HFFc6 (cell line): ENCODE data around the gene CELF5. TPM values are rescaled to one million over a fixed set of nuclear protein-coding genes. Genes with fewer than 3 reads are reported as not detected.

ENCODE experiments used
- DNase-seq: peaks from one replicate; pipeline ENCODE4 v3.0.0-alpha.2; 2018
- H3K27ac Mint-ChIP-seq: 2 replicates; pipeline ENCODE4 v1.8.0; 2020; ENCODE audit warnings: mild to moderate bottlenecking, mixed read lengths
- H3K27me3 Mint-ChIP-seq: 2 replicates; pipeline ENCODE4 v1.8.0; 2021; ENCODE audit warnings: mild to moderate bottlenecking, moderate library complexity, mixed read lengths; ENCODE audit not compliant: insufficient read depth
- H3K36me3 Mint-ChIP-seq: 2 replicates; pipeline ENCODE4 v1.8.0; 2021; ENCODE audit warnings: low read depth, mixed read lengths
- H3K4me1 Mint-ChIP-seq: 2 replicates; pipeline ENCODE4 v1.8.0; 2020; ENCODE audit warnings: low read depth, mixed read lengths
- H3K4me3 Mint-ChIP-seq: 2 replicates; pipeline ENCODE4 v1.8.0; 2020; ENCODE audit warnings: mild to moderate bottlenecking, moderate library complexity, mixed read lengths
- H3K9me3 Mint-ChIP-seq: 2 replicates; pipeline ENCODE4 v1.8.0; 2020; ENCODE audit warnings: mild to moderate bottlenecking, mixed read lengths
- total RNA-seq, 6 experiments: library from RNA; stranded (reverse); fragmentation: NEBNext Ultra II Directional; extraction: Animal tissue kit (Norgen Biotek cat#: 25700); gene quantifications; 2 replicates in 1 of 6; 3 replicates in 5 of 6; pipeline ENCODE4 v1.2.3, GENCODE V29; 2021
- TF ChIP-seq, protein P1 (sequence below): fragments of 200-600 bp; sonication (generic); IDR thresholded peaks from 2 replicates; pipeline ENCODE4 v1.5.0; 2021; ENCODE audit warnings: antibody characterized with exemption, mild to moderate bottlenecking

The CELF5 gene
- total RNA-seq, 6 experiments from 2014 or later, result 0.20 to 0.46 (median 0.30) TPM; not detected in 3

DNA sequence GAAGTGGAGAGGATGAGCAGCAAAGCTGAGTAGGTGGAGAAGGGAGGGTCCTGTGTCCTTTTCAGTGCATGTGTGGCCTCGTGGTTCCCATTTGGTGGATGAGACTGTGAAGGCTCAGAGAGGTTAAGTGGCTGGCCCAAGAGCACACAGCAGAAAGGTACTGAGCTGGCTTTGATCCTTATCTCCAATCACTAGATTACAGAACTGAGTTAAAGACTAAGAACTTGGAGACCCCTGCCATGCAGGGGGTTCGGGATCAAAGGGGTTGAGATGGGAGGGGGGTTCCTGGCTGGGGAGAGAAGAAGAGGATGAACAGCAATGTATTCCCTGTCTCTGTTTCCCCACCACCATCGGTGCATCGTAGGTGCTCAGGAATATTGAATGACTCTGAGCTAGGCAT lies 11.8 kb downstream of the CELF5 start:
- Mint-ChIP-seq H3K27ac (no peak overlapping the region), H3K9me3 (no peaks in the 10 kb centered on the region), H3K4me3 (no peak overlapping the region), H3K27me3 (peaks cover 14% of the 10 kb centered on the region), H3K4me1 (no peaks in the 10 kb centered on the region), H3K36me3 (no peaks in the 10 kb centered on the region)
- DNase-seq, result no peak
- TF ChIP-seq, protein P1, sequence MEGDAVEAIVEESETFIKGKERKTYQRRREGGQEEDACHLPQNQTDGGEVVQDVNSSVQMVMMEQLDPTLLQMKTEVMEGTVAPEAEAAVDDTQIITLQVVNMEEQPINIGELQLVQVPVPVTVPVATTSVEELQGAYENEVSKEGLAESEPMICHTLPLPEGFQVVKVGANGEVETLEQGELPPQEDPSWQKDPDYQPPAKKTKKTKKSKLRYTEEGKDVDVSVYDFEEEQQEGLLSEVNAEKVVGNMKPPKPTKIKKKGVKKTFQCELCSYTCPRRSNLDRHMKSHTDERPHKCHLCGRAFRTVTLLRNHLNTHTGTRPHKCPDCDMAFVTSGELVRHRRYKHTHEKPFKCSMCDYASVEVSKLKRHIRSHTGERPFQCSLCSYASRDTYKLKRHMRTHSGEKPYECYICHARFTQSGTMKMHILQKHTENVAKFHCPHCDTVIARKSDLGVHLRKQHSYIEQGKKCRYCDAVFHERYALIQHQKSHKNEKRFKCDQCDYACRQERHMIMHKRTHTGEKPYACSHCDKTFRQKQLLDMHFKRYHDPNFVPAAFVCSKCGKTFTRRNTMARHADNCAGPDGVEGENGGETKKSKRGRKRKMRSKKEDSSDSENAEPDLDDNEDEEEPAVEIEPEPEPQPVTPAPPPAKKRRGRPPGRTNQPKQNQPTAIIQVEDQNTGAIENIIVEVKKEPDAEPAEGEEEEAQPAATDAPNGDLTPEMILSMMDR, result no peak

DNA sequence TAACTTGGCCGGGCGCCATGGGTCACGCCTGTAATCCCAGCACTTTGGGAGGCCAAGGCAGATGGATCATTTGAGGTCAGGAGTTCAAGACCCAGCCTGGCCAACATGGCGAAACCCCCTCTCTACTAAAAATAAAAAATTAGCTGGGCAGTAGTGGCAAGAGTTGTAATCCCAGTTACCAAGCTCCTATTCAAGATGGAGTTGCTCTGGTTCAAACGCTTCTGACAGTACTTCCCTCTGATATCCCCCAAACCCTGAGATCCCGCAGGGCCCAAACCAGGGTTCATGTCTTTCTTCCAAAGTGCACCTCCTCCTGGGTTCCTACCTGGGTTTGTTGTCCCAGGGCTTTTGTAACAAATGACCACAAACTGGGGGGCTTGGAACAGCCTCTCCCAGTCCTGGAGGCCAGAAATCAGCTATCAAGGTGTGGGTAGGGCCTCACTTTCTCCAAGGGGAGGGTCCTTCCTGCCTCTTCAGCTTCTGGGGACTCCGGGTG lies 13.7 kb downstream of the CELF5 start:
- Mint-ChIP-seq H3K27ac (no peak overlapping the region), H3K9me3 (no peaks in the 10 kb centered on the region), H3K36me3 (no peaks in the 10 kb centered on the region), H3K4me3 (no peak overlapping the region), H3K27me3 (peaks cover 14% of the 10 kb centered on the region), H3K4me1 (no peaks in the 10 kb centered on the region)
- TF ChIP-seq, protein P1, result no peak
- DNase-seq, result no peak

DNA sequence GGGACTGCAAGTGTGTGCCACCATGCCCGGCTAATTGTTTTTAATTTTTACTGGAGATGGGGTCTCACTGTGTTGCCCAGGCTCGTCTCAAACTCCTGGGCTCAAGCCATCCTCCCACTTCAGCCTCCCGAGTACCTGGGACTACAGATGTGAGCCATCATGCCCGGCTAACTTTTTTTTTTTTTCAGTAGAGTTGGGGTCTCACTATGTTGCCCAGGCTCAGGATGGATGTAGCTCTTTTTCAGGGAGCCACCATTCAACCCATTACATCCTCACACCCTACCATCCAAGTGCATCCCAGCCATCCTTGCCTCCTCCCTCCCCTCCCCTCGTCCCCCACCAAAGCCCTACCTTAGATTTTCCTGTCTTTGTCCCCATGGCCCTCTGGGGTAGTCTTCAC lies 14.9 kb downstream of the CELF5 start:
- DNase-seq, result no peak
- H3K27me3 Mint-ChIP-seq, result peaks cover 9% of the 10 kb centered on the region
- TF ChIP-seq, protein P1, result no peak

DNA sequence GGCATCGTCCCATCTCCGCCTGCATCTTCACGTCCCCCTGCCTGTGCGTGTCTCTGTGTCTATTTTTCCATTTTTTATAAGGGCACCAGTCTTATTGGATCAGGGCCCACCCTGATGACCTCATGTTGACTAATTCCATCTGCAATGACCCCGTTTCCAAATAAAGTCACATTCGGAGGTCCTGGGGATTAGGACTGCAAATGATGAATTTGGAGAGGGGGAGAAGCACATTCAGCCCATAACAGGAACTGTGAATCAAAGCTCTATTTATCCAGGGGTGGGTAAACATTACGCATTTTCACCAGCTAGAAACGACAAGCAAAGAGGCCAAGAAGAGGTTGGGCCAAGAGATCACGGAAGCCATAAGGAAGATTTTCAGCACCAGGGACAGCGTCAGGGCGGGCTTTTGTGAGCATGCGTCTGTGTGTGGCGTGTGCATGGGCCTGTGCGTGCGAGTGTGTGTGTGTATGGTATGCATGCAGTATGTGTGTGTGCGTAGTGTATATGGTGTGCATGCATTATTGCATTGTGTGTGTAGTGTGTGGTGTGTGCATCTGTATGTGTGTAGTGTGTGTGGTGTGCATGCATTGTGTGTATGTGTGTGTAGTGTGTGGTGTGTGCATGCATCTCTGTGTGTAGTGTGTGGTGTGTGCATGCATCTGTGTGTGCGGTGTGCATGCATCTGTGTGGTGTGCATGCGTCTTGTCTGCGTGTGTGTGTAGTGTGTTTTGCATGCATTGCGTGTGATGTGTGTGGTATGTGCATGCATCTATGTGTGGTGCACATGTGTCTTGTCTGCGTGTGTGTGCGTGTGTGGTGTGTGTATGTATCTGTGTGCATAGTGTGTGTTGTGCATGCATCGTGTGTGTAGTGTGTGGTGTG lies 19.6 kb downstream of the CELF5 start:
- Mint-ChIP-seq H3K36me3 (no peaks in the 10 kb centered on the region), H3K27me3 (peaks cover 11% of the 10 kb centered on the region)
- DNase-seq, result peak; percentile 7

More for the DNA sequence above, 14.9 kb downstream of the CELF5 start:
- Mint-ChIP-seq H3K9me3 (no peaks in the 10 kb centered on the region), H3K36me3 (no peaks in the 10 kb centered on the region), H3K27ac (no peak overlapping the region), H3K4me1 (no peaks in the 10 kb centered on the region), H3K4me3 (no peak overlapping the region)

DNA sequence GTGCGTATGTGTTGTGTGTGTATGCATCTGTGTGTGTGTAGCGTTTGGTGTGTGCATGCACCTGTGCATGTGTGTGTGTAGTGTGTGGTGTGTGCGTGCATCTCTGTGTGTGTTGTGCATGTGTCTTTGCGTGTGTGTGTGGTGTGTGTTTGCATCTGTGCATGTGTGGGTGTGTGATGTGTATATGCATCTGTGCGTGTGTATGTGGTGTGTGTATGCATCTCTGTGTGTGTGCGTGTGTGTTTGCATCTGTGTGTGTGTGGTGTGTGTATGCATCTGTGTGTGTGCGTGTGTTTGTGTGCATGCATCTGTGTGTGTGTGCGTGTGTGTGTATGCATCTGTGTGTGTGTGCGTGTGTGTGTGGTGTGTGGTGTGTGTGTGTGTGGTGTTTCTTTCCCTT lies 20.6 kb downstream of the CELF5 start:
- no peak for DNase-seq
- TF ChIP-seq, protein P1, result no peak
- Mint-ChIP-seq H3K4me3 (no peak overlapping the region), H3K27me3 (peaks cover 4% of the 10 kb centered on the region; the same call in 1 of the 2 replicates), H3K36me3 (no peaks in the 10 kb centered on the region), H3K4me1 (no peaks in the 10 kb centered on the region), H3K27ac (no peak overlapping the region), H3K9me3 (no peaks in the 10 kb centered on the region)

More for the DNA sequence above, 19.6 kb downstream of the CELF5 start:
- no peaks in the 10 kb centered on the region for H3K4me1 Mint-ChIP-seq
- H3K9me3 Mint-ChIP-seq, result no peaks in the 10 kb centered on the region
- H3K27ac Mint-ChIP-seq, result no peak overlapping the region
- H3K4me3 Mint-ChIP-seq, result no peak overlapping the region
- TF ChIP-seq, protein P1, result no peak
